ENCODE data around the gene FASLG.
A peak's percentile ranks its signal among the peaks of the same experiment; 100 is the strongest.

FASLG gene

DNA sequence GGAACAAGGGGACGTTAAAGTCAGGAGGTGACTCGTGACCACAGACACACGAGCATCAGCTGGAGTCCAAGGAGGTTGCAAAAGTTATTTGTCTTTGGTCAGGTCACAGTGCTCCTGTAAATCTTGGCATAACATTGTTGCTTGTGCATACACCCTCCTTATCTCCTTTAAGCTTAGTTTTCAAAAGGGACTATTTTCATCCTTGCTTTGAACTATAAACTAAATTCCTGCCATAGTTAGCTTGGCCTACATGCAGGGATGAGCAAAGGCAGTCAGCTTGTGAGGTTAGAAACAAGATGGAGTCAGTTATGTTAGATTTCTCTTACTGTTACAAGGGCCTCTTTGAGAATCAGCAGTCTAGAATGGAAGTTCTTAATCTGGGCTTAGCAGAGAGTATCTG, 28.0 kb upstream of the FASLG start:
- TF ChIP-seq, protein P1, sequence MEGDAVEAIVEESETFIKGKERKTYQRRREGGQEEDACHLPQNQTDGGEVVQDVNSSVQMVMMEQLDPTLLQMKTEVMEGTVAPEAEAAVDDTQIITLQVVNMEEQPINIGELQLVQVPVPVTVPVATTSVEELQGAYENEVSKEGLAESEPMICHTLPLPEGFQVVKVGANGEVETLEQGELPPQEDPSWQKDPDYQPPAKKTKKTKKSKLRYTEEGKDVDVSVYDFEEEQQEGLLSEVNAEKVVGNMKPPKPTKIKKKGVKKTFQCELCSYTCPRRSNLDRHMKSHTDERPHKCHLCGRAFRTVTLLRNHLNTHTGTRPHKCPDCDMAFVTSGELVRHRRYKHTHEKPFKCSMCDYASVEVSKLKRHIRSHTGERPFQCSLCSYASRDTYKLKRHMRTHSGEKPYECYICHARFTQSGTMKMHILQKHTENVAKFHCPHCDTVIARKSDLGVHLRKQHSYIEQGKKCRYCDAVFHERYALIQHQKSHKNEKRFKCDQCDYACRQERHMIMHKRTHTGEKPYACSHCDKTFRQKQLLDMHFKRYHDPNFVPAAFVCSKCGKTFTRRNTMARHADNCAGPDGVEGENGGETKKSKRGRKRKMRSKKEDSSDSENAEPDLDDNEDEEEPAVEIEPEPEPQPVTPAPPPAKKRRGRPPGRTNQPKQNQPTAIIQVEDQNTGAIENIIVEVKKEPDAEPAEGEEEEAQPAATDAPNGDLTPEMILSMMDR (conservative IDR thresholded peaks at IDR 0.05), result no peak
- no peak overlapping the region for H3K27ac ChIP-seq

DNA sequence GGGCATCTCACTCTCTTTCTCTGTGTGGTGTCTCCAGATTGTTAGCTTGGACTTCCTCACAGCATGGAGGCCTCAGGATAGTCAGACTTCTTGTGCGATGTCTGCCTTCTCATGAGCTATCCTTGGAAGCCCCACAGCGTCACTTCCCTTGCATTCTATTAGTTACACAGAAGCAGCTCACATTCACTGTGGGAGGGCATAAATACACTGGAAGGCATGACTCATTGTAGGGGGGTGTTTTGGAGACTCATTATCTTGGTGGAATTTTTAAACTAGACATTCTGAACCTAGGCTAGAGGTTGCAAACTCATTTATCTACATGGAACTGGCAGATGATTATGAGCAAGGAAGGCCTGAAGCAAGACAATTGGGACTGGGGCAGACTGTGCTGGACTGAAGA, 21.4 kb upstream of the FASLG start:
- TF ChIP-seq, protein P1 (conservative IDR thresholded peaks at IDR 0.05), result no peak
- no peak overlapping the region for H3K27ac ChIP-seq

DNA sequence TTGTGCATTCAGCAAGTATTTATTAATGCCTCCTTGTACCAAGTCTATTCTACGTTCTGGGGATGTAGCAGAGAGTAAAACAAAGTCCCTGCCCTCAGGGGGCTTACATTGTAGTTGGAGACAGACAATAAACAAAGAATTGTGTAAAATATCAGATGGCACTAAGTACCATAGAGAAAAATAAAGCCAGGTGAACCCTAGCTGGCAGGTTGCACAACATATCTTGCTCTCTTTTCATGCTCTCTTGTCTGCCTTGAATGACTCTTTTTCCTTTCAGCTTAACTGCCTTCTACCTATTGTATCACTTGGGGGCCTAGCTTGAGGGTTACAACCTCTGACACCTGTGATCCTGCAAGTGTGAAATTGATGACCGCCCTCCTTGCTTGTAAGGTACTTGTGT, 20.7 kb upstream of the FASLG start:
- no peak overlapping the region for H3K27ac ChIP-seq
- TF ChIP-seq, protein P1 (conservative IDR thresholded peaks at IDR 0.05), result no peak

DNA sequence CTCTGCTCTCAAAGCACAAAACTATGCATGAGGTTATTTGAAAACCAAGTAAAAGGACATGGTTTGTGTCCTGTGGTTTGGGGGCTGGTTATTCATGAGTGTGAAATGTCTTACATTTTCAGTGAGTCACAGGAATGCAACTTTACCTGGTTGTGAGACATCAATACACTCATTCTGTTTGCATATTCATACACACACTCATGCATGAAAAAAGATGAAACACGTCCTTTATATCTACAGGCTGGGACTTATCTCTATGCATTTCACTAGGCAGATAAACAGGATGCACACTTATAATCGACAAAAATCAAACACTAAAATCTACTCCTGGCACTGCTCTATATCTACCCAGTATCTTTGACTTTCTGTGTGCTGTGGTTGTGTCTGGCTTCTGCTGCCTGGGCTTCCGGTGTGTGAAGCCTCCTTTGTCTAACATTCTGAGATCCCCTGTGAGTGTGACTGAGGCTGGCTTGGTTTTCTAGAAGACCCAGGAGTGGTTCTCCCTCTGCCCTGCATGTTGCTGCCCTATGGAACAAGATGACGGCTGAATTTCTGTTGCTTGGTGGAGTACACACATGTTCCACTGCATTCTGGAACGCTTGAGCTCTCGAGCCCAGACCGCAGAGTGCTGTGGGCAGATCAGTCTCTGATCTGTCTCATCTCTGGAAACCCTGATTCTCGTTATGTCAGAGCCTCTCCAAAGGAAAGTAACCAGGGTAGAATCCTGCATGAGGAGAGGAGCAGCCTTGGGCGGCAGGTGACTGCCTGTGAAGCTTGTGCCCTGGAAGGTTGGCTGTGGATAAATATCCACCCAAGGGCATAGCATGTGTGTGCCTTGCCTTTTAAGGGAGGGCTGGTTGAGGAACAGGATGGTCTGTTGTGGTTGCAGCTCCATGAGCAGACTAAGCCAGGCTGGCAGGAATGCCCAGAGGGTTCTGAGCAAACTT, 19.7 kb upstream of the FASLG start:
- TF ChIP-seq, protein P1 (conservative IDR thresholded peaks at IDR 0.05), result no peak
- H3K27ac ChIP-seq, result peak overlapping the region; percentile 50

DNA sequence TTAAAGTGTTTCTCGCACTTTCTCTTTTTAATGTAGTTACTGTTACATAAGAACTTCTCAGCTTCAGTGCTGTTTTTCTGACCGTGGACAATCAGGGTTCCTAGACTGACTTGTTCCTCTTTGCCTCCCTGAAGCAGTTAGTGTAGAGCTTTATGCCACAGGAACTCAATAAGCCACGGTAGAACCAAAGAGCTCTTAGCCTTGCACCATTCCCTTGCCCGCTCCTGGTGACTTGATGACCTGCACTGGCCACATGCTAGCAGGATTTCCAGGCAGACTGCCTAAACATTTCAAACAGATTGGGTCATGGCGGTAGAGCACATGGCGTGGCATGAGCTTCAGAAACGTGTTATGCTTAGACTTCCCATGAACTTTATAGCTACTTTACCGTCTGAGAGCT, 18.8 kb upstream of the FASLG start:
- no peak overlapping the region for H3K27ac ChIP-seq
- TF ChIP-seq, protein P1 (conservative IDR thresholded peaks at IDR 0.05), result no peak

DNA sequence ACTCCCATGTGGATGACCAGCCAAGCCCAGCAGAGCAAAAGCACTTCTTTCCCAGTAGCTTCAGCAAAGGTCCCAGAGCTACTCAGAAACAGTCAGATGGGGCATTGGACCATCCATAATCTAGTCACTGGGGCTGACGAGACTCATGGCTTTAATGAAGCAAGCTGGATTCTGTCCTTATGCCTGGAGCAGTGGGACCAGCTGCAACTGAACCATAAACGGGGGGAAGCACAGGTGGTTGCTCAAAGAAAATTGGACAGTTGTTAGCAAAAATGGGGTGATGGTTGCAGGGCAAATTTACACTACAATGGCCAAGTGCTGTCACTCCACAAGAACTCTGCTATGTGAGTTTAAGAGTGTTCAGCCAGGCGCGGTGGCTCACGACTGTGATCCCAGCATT, 17.4 kb upstream of the FASLG start:
- TF ChIP-seq, protein P1 (conservative IDR thresholded peaks at IDR 0.05), result no peak
- no peak overlapping the region for H3K27ac ChIP-seq

DNA sequence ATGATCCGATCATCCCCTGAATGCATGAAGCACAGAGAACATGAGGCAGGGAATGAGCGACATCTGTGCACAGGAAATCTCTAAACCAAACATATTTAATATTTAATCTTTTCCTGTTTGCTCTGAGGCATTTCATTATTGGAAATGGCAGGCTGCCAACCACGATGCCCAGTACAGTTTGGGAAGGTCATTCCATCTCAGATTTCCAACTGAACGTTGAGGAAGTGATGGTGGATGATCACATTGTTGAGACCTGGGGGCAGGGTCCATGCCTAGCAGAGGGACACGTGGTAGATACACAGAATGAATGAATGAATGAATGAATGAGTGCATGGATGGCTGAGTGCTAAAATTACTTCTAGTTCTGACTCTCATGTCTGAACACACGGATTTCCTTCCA, 15.9 kb upstream of the FASLG start:
- TF ChIP-seq, protein P1 (conservative IDR thresholded peaks at IDR 0.05), result no peak

More for the DNA sequence above, 15.9 kb upstream of the FASLG start:
- H3K27ac ChIP-seq, result no peak overlapping the region; the same call in 1 of the 2 replicates
